HEK293T (cell line): ENCODE measurements around the gene TTC33.

Experiments used
- FOXK2 ChIP-seq: fragments of 450-650 bp; IDR thresholded peaks from 2 replicates; pipeline ENCODE4 v1.6.1; 2016; ENCODE audit warnings: mild to moderate bottlenecking
- SP1 ChIP-seq: fragments of 450-650 bp; IDR thresholded peaks from 2 replicates; pipeline ENCODE4 v1.6.1; 2017

DNA sequence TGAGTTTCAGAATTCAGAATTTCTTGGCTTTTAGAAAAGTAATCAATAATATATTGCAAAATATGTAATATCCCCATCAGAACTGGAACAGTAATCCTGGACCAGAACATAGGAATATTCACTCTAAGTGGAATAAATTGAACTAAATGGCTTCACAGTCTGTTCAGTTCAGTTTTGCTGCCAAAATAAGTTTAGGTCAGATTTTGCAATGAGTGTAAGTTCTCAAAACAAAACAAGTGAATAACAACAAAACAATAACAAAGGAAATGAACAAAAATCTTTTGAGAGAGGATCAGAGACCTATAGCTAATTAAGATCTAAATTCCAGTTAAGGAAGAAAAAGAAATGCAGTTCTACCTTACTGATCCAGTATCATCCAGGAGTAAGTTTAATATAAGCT lies 66.8 kb downstream of the TTC33 start:
- TF ChIP-seq SP1, result no peak
- no peak for TF ChIP-seq FOXK2
